Activated naive CD8-positive, alpha-beta T cell treated with anti-CD3 and anti-CD28 coated beads for 36 hours (primary cell): ENCODE measurements around the gene GPS2. TPM values are rescaled to one million over a fixed set of nuclear protein-coding genes. Genes with fewer than 3 reads are reported as not detected.
A peak's percentile ranks its signal among the peaks of the same experiment; 100 is the strongest.

Experiments used
- DNase-seq: peaks from one replicate; pipeline ENCODE4 v3.0.0; 2021
- H3K27ac Mint-ChIP-seq: one replicate; pipeline ENCODE4 v1.8.0; 2022; ENCODE audit warnings: mild to moderate bottlenecking, moderate library complexity, mixed read lengths
- H3K27me3 Mint-ChIP-seq: one replicate; pipeline ENCODE4 v1.8.0; 2022; ENCODE audit warnings: mild to moderate bottlenecking, mixed read lengths
- H3K36me3 Mint-ChIP-seq: one replicate; pipeline ENCODE4 v1.8.0; 2021; ENCODE audit warnings: mild to moderate bottlenecking, mixed read lengths
- H3K4me1 Mint-ChIP-seq: one replicate; pipeline ENCODE4 v1.8.0; 2021; ENCODE audit warnings: mixed read lengths
- H3K4me3 Mint-ChIP-seq: one replicate; pipeline ENCODE4 v1.8.0; 2022; ENCODE audit warnings: mild to moderate bottlenecking, moderate library complexity, mixed read lengths
- H3K9me3 Mint-ChIP-seq: one replicate; pipeline ENCODE4 v1.8.0; 2022; ENCODE audit warnings: mixed read lengths
- total RNA-seq, 2 experiments: library from RNA; stranded (reverse); gene quantifications; one replicate each; pipeline ENCODE4 v1.2.3, GENCODE V29; 2021

The GPS2 gene
- total RNA-seq, 2 experiments from 2014 or later, result 58.4 to 62.6 TPM

DNA sequence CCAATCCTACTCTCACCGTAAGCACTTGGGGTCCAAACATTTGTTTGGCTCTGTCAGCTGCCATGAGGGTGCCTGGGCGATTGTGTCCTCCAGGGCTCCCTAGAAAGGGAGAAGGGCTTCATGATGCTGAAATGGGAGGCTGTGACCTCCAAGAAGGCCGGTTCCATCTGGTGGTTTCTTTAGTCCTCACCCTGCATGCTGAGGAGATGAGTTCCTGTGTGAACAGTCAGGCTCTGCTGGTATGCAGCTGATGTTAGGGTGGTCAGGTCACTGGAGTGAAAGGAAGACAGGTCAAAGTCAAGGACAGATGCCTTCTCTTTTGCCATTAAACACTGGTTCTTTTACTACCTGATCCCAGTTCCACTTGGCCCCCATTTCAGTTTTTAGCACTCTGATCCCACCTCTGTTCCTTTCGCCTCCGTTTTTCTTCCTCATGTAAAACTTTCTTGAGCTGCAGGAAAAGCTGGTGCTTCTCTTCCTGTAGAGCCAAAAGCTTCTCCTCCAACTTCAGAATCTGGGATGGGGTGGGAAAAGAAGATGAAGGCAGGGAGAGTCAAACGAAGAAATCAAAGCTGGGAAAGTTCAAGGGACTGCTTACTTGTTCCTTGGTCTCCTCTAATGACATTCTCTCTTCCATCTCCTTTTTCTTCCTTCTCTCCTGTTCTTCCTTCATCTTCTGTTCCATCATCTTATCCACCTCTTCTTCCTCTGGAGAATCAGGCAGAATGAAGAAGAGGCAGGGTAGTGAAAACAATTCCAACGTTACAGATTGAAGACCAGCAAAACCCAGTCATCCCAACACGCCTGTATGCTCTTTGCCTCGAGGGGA, 1.1 kb downstream of the GPS2 start:
- DNase-seq, result no peak
- Mint-ChIP-seq H3K27me3 (no peaks in the 10 kb centered on the region), H3K4me1 (peaks cover 50% of the 10 kb centered on the region), H3K4me3 (peak overlapping the region; percentile 90), H3K36me3 (peaks cover 51% of the 10 kb centered on the region), H3K27ac (peak overlapping the region; percentile 75), H3K9me3 (no peaks in the 10 kb centered on the region)

DNA sequence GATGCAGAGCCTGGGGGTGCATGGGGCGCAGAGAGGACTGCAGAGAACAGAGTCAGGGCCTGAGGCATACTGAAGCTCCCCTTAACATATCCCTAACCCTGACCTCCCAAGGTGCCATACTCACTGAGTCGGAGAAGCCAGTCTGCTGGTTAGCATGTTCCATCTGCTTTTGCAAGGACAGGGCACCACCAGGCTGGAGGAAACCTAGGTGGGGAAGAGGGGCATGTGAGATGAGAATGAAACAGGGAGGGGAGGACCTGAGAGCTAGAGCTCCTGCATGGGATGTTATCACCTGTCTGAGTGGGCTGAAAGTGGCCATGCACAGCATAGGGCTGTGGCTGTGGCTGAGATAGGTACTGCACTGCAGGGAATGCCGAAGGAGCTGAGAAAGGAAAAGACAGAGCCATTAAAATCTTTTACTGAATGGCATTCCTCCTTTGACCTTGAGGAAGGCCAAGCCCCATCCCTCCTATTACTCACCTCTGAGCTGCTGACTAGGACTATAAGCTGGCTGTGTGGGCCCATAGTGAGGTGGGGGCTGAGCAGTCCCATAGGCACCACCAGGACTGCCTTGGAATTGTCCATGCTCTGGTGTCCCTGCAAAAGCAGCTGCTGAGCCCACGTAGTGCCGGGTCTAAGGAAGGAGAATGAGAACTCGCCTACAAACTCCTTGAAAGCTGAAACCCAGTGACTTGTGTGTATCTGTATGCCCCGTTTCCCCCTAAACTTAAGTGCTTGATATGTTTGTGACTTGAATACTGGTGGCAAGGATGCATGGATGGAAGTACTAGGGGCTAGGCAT, 1.9 kb downstream of the GPS2 start:
- H3K27me3 Mint-ChIP-seq, result peaks cover 4% of the 10 kb centered on the region
- no peaks in the 10 kb centered on the region for H3K9me3 Mint-ChIP-seq
- peak overlapping the region; percentile 90 for H3K4me3 Mint-ChIP-seq
- peaks cover 54% of the 10 kb centered on the region for H3K4me1 Mint-ChIP-seq
- DNase-seq, result no peak
- peak overlapping the region; percentile 75 for H3K27ac Mint-ChIP-seq
- peaks cover 59% of the 10 kb centered on the region for H3K36me3 Mint-ChIP-seq

DNA sequence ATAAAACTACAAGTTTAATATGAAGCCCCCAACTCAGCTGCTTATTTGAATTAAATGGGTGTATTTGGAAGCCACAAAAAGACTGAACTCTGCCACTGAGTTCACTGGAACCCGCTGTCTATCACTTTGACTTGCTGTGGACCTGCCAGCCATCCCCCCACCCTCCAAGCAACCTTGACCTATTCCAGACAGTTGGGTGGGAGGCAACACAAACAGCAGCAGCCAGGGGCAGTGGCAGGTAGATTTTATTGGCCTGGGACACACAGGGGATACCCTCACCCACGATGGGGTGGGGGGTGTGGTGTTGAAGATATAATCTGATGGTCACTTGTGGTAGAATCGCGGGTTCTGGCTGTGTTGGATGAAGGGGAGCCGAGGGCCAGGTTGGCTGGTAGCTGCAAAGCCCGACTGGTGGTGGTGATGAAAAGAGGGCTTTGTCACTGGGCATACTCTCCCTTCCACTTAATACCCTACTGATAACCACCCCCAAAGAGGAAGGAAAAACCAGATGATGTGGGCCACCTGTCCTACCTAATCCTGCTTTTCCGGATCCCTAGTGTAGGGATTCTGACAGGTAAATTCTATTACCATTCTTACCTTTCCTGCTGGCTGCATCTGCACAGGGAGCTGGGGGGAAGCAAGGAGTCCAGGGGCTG, 2.6 kb downstream of the GPS2 start:
- DNase-seq, result no peak
- H3K4me3 Mint-ChIP-seq, result peak overlapping the region; percentile 90
- H3K36me3 Mint-ChIP-seq, result peaks cover 59% of the 10 kb centered on the region
- H3K27ac Mint-ChIP-seq, result peak overlapping the region; percentile 75
- no peaks in the 10 kb centered on the region for H3K9me3 Mint-ChIP-seq
- H3K27me3 Mint-ChIP-seq, result peaks cover 5% of the 10 kb centered on the region
- H3K4me1 Mint-ChIP-seq, result peaks cover 54% of the 10 kb centered on the region

DNA sequence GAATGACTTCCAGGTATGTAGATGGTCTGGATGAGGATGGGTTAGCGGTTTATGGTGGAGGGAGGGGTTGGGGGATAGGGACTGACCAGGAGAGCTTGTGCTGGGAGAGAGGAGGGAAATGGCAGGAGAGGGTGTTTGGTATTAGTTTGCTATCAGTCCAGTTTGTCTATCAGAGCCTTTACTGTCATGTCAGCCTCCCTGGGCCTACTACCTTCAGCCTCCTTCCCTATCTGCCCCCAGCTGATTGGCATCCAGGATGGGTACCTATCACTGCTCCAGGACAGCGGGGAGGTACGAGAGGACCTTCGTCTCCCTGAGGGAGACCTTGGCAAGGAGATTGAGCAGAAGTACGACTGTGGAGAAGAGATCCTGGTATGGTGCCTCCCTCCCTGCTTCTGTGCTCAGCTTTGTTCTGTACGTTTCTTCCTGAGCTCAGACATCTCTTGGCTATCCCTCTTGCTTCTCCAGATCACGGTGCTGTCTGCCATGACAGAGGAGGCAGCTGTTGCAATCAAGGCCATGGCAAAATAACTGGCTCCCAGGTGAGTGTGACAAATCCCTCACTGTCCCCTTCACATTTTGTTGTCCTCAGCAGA, 4.0 kb downstream of the GPS2 start:
- DNase-seq, result no peak
- Mint-ChIP-seq H3K4me1 (peaks cover 57% of the 10 kb centered on the region), H3K4me3 (peak overlapping the region; percentile 88), H3K9me3 (no peaks in the 10 kb centered on the region), H3K36me3 (peaks cover 59% of the 10 kb centered on the region), H3K27me3 (peaks cover 11% of the 10 kb centered on the region), H3K27ac (peak overlapping the region; percentile 98)

DNA sequence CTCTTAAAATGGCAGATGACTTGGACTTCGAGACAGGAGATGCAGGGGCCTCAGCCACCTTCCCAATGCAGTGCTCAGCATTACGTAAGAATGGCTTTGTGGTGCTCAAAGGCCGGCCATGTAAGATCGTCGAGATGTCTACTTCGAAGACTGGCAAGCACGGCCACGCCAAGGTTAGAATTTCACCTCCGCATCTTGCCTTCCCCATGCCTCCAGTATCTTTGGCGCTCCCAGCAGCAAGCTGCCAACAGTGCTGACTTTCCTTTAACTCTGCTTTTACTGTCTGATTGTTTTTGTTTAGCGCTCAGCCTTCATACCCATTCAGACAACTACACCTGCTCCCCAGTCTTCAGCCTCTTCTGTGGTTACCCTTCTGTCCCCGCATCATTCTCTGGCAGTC, 5.5 kb downstream of the GPS2 start:
- Mint-ChIP-seq H3K9me3 (no peaks in the 10 kb centered on the region), H3K27ac (peak overlapping the region; percentile 98), H3K4me3 (peak overlapping the region; percentile 88), H3K4me1 (peaks cover 55% of the 10 kb centered on the region), H3K36me3 (peaks cover 55% of the 10 kb centered on the region), H3K27me3 (peaks cover 11% of the 10 kb centered on the region)
- DNase-seq, result no peak

DNA sequence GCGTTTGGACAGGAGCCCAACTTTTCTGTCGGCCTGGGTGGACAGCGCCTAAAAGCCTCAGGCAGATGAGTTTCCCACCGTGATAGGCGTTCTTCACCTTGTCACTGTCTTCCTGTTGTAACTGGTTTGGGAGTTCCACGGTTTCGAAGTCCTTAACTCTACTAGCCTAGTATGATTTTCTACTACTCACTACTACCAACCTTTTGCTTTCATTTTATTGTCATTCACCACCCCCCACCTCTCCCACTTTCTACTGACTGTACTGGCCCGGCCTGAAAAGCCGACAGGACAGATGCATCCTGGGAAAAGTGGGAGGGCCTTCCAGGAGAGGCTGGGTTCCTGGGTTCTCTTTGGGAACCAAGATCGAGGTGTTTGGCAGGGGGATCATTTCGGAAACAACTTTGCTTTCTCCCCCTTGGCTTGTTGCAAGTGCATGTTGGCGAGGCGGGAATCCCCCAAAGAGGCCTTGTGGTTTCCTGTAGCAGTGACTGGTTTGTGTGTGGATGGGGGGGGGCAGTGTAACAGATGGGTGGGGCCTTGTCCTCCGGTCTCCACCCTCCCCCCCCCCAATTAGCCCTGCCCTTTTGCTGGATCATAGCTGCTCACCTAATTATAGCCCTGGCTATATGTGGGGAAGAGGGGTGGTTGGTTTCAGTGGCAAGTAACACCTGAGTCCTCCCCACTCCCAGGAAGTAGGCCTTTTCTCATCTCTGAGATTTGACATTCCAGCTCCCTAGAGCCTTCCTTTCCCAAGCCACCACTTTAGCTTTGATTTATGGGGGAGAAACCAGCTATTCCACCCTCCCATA, 6.3 kb downstream of the GPS2 start:
- Mint-ChIP-seq H3K27me3 (peaks cover 11% of the 10 kb centered on the region), H3K4me3 (peak overlapping the region; percentile 88), H3K27ac (peak overlapping the region; percentile 98), H3K36me3 (peaks cover 55% of the 10 kb centered on the region), H3K4me1 (peaks cover 51% of the 10 kb centered on the region), H3K9me3 (no peaks in the 10 kb centered on the region)
- DNase-seq, result peak; percentile 82

DNA sequence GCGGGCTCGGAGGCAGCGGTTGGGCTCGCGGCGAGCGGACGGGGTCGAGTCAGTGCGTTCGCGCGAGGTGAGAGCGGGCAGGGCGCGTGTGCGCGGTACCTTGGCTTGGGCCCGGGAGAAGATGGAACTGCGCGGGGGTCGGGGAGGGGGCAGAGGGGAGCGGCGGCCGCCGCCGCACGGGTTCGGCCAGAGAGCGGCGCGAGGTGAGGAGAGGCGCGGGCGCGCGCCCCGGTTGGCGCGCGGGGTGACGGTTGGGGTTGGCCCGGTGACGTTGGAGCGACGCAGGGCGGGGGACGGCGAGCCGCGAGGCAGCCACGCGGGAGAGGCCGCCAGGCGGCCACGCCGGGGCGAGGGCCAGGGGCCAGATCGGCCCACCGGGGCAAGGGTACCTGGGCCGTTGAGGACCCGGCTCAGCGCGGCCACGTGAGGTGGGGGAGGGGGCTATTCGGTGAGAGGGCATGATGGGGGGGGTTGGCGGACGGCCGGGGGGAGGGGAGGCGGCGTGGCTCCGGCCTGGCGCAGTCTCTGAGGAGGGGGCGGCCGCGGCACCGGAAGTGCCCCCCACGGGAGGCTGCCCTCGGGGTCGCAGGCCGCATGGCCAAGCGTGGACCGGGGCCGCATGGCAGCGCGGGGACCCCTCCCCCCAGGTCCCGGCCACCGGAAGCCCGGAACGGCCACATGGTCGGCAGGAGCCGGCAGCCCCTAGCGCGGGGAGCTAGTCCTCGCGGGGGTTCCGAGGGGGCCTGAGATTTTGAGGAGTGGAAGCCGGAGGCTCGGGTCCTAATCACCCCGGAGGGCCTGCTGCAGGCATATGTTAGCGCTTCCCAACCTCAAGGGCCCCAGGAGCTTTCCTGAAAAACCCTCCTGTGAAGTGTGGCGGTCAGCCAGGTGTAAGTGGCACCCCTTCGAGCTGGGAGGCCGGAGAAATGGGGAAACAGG, 7.2 kb downstream of the GPS2 start:
- H3K27me3 Mint-ChIP-seq, result peaks cover 11% of the 10 kb centered on the region
- peak overlapping the region; percentile 91 for H3K4me3 Mint-ChIP-seq
- peaks cover 51% of the 10 kb centered on the region for H3K36me3 Mint-ChIP-seq
- H3K27ac Mint-ChIP-seq, result peak overlapping the region; percentile 99
- H3K4me1 Mint-ChIP-seq, result peaks cover 43% of the 10 kb centered on the region
- DNase-seq, result peak; percentile 60
- no peaks in the 10 kb centered on the region for H3K9me3 Mint-ChIP-seq

DNA sequence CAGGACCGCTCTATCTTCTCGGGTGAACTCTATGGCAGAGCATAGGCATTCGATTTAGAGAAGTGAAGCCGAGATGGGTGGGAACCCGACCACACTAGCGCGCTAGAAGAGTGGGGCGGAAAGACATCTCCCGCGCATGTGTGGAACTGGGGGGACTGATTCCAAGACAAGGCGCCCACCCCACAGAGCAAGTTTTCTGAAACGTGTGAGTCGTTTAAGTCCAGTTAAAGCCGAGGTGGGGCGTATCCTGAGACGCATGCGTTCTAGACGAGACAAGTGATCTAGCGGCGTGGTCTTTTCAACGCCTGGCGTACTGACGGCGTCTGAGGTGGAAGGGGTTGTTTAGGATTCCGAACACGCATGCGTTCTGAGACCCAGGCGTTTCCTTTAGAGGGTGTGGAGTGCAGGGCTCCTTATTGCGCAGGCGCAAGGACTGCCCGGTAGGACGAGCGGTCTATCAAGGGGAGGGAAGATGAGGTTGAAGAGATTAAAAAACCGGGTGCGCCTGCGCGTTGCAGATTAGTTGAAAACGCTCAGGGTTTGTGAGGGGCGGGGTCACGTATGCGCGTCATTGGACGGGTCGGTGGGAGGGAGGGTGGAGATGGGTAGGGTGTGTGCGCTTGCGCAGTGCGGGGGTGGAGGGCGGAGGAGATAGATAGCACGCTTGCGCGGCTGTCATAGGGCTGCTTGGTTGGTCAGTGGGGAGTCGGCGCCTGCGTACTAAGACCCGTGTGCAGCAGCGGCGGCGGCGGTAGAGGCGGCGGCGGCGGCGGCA, 8.1 kb downstream of the GPS2 start, which contains the start of gene EIF5A:
Gene EIF5A, plus strand, starts transcription at position 718 of the 775 bp plus-strand sequence. CDS start 2,008 bp downstream, outside the sequence.
- H3K4me3 Mint-ChIP-seq, result peak within 1 kb of the TSS; percentile 91
- peaks cover 43% of the 10 kb centered on the region for H3K36me3 Mint-ChIP-seq
- DNase-seq, result peak; percentile 99
- peaks cover 11% of the 10 kb centered on the region for H3K27me3 Mint-ChIP-seq
- H3K27ac Mint-ChIP-seq, result peak within 1 kb of the TSS; percentile 99
- peaks cover 36% of the 10 kb centered on the region for H3K4me1 Mint-ChIP-seq
- no peaks in the 10 kb centered on the region for H3K9me3 Mint-ChIP-seq

DNA sequence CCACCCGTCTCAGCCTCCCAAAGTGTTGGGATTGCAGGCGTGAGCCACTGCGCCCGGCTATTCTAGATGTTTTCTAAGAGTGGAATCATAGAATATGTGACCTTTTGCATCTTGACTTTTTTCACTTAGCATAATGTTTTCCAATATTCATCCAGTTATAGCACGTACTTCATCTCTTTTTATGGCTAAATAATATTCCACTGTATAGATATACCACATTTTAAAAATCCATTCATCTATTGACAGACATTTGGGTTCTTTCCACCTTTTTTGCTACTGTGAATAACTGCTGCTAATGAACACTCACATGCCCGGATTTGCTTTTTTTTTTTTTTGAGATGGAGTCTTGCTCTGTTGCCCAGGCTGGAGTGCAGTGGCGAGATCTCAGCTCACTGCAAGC, 11.0 kb downstream of the GPS2 start:
- peaks cover 15% of the 10 kb centered on the region for H3K36me3 Mint-ChIP-seq
- peaks cover 10% of the 10 kb centered on the region for H3K4me1 Mint-ChIP-seq
- H3K9me3 Mint-ChIP-seq, result no peaks in the 10 kb centered on the region
- H3K4me3 Mint-ChIP-seq, result no peak overlapping the region
- DNase-seq, result no peak
- H3K27ac Mint-ChIP-seq, result no peak overlapping the region
- peaks cover 11% of the 10 kb centered on the region for H3K27me3 Mint-ChIP-seq

DNA sequence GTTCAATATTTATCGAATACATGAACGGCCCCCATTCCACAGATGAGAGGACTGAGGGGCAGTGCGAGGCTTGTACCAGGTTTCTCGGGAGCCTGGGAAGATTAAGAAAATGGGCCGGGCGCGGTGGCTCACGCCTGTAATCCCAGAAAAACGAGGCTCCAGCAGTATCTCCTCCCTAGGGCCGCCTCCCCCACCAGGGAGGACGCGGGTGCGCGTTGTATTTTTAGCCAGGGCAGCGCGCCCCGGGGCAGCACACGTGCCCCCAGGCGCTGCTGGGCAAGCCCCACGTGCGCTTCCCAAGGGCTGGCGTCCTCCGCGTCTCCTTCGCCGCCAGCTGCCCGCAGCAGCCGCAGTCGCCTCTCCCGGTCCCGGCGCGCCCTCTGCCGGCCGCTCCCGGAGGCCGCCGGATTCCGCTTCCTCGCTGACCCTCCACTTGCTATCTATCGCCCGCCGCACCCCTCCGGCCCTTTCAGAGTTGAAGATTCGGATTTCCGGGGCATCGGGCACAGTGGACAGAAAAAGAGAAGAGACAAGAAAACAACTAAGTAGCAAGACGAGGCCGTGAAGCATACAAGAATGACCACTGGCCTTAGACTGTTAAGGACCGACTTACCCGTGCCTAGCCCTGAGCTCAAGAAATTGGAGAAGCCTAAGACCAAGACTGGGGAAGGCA, 18.8 kb downstream of the GPS2 start:
- H3K36me3 Mint-ChIP-seq, result no peaks in the 10 kb centered on the region
- peaks cover 43% of the 10 kb centered on the region for H3K27me3 Mint-ChIP-seq
- H3K27ac Mint-ChIP-seq, result no peak overlapping the region
- peak; percentile 76 for DNase-seq
- H3K9me3 Mint-ChIP-seq, result no peaks in the 10 kb centered on the region
- peaks cover 13% of the 10 kb centered on the region for H3K4me1 Mint-ChIP-seq
- peak overlapping the region; percentile 29 for H3K4me3 Mint-ChIP-seq

DNA sequence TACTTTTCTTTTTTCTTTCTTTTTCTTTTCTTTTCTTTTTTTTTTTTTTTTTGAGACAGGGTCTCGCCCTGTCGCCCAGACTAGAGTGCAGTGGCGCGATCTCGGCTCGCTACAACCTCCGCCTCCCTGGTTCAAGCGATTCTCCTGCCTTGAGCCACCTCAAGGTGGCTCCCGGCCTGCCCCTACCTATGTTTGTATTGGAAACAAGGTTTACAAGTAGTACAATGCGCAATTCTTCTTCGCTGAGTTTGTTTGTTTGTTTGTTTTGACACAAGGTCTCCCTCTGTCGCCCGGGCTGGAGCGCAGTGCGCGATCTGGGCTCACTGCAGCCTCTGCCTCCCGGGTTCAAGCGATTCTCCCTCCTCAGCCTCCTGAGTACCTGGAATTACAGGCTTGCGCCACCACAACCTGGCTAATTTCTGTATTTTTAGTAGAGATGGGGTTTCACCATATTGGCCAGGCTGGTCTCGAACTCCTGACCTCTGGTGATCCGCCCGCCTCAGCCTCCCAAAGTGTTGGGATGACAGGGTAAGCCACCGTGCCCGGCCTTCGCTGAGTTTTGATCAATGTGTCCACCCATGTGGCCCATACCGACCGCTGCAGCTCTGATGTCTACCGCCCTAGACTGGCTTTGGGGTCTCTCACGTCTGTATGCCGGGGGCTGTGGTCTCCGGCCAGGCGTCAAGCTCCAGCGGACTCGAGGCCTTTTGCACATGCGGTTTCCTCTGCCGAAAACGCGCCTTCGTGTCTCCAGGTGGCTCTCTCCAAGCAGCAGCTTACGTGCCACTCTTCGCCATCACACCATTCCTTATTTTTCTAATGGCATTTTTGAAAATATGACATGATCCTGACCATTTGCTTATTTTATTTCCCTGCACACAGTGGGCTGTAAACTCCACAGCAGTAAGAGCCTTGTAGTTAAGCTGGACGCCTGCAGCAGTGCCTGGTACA, 19.7 kb downstream of the GPS2 start:
- no peak overlapping the region for H3K27ac Mint-ChIP-seq

More for the DNA sequence above, 19.7 kb downstream of the GPS2 start:
- Mint-ChIP-seq H3K36me3 (no peaks in the 10 kb centered on the region), H3K9me3 (no peaks in the 10 kb centered on the region), H3K27me3 (peaks cover 44% of the 10 kb centered on the region), H3K4me1 (peaks cover 13% of the 10 kb centered on the region), H3K4me3 (peak overlapping the region; percentile 69)
- no peak for DNase-seq
